Measurements from ENCODE around the gene MSX2.

MSX2 gene

DNA sequence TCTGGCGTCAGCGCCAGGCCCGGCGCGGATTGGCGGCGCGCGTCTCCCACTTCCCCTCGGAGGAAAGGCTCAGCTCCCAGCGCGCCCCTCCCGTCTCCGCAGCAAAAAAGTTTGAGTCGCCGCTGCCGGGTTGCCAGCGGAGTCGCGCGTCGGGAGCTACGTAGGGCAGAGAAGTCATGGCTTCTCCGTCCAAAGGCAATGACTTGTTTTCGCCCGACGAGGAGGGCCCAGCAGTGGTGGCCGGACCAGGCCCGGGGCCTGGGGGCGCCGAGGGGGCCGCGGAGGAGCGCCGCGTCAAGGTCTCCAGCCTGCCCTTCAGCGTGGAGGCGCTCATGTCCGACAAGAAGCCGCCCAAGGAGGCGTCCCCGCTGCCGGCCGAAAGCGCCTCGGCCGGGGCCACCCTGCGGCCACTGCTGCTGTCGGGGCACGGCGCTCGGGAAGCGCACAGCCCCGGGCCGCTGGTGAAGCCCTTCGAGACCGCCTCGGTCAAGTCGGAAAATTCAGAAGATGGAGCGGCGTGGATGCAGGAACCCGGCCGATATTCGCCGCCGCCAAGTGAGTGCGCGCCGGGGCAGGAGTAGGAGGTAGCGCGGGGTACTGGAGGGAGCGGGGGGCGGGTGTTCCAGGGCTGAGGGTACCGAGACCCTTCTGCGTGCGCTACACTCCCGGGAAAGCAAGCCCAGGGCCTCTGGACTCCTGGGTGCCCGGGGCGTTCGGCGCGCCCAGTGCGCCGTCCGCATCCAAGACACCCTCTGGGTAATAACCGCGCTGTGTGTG is at the start of gene MSX2:
TSS of gene MSX2 (plus strand) at position 99 of the 777 bp plus-strand sequence. CDS start at position 177, 78 bp downstream.
- no peak for DNase-seq

GRCh38 chr5:174675110-174675509 is 49.3 kb upstream of the MSX2 start:
- no peak for DNase-seq

GRCh38 chr5:174675916-174676315 is 48.5 kb upstream of the MSX2 start:
- DNase-seq = no peak

DNA sequence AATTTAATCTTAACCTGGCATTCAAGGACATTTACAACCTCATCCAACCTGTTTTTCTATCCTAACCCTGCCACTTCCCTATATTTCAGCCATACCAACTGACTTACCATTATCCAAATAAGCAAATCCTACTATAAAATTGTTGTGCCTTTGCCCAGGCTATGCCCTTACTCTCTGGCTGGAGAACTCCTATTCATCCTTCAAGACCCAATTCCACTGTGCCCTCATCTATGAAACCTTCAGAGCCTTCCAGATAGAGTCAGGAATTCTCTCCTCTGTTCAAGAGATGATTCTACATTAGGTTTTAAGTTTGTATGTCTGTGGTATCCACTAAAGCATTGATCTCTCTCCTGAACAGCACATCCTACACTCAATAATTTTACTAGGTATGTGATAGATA is 46.3 kb upstream of the MSX2 start:
- DNase-seq = no peak

- no peak for DNase-seq
Measured at GRCh38 chr5:174680901-174681565, 43.3 kb upstream of the MSX2 start.

DNA sequence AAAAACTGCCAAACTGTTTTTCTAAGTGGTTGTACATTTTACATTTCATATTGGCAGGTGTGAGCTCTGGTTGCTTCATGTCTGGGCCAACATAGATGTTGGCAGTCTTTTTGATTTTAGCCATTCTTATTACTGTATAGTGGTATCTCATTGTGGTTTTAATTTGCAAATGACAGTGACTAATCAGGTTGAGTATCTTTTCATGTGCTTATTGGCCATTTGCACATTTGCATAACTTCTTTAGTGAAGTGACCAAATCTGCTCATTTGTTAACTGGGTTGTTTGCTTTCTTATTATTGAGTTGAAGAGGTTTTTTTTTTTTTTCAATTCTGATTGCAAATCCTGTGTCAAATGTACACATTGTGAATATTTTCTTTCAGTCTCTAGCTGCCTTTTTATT is 36.9 kb upstream of the MSX2 start:
- no peak for DNase-seq

DNA sequence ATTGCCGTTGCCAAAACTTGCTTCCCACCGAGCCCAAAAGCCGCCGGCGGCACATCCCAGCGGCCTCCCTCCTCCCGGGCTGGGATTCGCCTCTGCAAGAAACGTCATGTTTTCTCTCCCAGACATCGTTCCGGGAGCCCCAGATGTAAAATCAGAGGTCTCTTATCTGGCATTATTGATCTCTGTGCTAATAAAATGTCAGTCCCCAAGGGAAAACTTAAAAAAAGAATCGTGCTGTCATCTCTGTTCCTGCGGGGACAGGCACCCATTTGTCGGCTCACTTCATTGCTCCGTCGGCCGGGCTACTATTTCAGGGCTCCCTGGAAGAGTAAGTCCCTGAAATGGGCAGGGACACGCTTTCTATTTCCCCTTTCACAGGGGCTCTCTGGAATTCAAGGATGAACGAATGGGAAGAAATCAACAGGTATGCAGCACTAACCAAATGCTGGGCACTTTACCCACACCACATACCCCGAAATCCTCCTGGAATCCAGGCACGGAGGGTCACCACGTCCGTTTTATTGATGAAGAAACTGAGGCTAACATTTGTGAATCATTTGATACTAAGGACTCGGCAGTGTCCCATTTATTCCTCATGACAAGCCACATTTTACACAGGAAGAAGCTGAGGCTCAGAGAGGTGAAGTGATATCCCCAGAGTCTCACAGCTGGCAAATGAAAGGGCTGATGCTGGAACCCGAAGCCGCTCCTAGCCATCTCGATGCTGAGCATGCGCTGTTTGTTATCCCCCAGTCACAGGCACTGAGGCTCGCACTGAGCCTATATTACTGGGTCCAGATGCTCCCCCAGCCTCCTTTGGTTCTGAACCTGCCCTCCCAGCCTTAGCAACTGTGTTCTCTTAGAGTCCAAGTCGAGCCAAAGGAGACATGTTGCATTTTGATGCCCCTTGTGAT is 35.7 kb upstream of the MSX2 start:
- DNase-seq = no peak

GRCh38 chr5:174690271-174690670 is 34.1 kb upstream of the MSX2 start:
- DNase-seq = no peak

GRCh38 chr5:174692381-174692780 is 32.0 kb upstream of the MSX2 start:
- DNase-seq = no peak

DNA sequence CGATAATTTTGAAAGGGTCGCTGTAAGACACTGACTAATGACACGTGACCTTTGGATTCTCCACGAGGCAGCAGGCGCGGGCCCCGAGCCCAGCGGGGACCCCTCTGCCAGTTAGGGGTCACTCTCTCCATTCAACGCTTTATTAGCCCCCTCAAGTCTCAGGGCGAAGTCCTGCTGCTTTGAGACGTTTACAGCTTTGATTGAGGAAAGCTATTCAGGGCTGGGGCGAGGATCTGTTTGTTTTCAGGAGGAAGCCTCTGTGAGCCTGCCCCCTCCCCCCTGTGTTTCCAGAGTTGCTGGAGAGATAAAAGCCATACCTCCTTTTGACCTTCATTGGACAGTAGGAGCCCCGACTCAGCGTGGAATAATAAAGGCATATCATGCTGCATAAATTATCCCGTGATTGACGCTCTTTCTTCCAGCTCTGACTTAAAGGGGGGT is 31.4 kb upstream of the MSX2 start:
- DNase-seq = no peak

DNA sequence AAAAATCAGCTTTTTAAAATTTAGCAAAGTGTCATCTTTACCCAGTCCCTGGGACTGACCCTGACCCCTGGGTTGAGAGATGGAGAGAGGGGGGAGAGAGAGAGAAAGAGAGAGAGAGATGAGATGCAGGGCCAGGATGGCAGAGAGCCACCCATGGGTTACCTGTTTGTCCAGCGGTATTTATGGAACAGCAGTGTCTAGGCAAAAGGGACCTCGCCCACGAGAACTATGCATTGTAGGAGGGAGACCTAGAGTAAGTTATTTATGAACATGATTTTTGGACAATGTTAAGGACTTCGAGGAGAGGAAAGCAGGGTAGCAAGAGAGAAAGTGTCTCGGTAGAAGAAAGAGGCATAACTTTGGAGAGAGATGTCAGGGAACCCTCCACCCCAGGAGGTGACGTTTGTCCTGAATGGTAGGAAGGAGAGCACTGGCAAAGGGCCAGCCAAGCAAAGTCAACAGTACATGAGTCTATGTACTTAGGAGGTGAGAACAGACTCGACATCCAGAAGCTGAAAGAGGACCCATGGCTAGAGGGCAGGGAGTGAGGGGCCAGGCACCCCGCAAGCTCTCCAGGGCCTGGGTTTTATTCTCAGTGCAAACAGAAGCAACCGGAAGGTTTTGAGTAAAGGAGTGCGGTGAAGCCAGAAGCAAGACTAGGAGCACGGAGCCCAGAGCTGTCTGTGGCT is 30.5 kb upstream of the MSX2 start:
- no peak for DNase-seq

DNA sequence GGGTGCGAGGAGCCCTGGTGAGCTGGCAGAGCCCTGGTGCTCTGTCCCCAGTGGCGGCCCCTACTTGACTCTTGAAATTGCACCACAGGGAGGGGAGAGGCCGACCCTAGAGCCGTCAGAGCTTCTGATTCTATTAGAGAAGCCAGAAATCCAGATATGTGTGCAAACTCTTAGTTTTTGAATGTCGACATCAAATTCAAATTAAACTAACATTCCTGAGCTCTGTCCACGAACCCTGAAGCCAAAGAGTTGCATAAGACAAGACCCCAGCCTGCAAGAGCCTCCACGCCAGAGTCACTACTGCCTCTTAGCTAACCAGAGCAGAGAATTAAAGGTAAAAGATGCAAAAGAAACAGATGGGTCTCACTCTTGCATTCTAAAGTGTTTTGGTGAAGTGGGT is 29.8 kb upstream of the MSX2 start:
- DNase-seq = no peak

- DNase-seq = no peak
Measured at GRCh38 chr5:174698156-174698555, 26.2 kb upstream of the MSX2 start.

DNA sequence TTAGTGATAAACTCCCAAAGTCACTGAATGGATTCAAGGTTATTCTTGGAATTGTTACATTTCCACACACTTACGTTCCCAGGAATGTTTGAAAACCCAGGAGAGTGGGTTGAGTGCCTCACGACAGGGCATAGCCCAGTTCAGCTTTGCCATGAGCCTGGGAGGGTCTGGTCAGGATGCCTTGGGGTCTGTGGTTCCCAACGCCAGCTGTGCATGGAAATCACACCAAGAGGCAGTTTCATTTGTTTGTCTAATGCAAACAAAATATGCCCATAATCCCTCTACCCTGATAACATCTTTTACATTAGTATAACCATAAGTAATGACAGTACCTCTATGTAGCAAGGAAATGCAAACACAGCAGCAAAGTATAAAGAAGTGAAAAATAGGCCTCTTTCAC is 25.3 kb upstream of the MSX2 start:
- DNase-seq = no peak

DNA sequence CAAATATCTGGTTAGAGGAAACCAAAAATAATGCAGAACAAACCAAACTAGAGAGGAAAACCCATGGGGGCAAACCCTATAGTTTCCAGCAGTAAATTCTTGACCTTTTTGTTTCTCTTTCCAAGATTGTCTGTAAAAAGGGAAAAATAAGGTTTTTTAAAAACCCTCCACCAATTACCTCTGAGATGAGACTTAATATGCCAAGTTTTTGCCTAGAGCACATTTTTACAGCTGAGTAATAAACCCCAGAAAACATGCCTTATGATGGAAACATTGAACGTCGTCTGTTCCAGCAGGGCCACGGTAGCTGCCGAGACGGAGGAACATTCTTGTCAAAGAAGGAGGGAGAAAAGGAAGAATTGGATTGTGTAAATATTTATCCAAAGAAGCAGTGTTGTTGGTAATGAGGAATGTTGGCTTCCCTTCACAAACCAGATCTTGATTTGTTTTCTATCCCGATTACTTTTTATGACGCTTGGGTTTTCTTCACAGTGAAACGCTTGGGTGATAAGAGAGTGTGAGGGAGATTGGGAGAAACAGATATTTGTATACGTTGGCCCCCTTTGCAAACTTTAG is 17.3 kb upstream of the MSX2 start:
- no peak for DNase-seq

- no peak for DNase-seq
Measured at GRCh38 chr5:174707671-174708070, 16.7 kb upstream of the MSX2 start.

DNA sequence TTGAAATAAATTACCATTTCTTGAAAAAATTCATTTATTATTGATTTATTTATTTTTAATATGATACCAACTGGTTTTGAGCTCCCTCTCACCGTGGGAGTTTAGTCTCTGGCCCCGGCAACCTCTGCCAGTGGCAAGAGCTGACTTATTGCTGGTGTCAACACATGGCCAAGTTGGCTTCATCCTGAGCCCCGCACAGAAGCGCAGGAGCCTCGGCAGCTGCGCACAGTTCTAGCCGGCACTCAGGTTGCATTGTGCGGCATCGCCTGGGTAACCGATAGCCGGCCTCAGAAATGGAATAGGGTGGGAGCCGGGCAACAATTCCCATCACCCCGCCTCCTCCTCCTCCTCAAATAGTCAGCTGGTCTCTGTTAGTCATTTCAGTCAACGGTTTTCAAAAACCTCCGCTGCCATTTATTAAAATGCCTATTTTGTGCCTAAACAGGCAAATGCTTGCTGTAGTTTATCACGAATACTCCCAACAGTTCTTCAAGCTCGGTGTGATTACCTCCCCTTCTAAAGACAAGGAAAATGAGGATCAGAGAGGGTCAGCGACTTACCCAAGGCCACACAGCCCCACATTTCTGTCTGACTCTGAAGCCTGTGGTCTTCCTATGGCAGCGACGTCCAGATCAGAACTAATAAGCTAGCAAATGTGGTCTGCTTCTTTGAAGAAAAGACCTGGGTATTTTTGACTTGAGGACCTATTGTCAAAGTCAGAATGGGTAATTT is 15.7 kb upstream of the MSX2 start:
- DNase-seq = no peak

DNA sequence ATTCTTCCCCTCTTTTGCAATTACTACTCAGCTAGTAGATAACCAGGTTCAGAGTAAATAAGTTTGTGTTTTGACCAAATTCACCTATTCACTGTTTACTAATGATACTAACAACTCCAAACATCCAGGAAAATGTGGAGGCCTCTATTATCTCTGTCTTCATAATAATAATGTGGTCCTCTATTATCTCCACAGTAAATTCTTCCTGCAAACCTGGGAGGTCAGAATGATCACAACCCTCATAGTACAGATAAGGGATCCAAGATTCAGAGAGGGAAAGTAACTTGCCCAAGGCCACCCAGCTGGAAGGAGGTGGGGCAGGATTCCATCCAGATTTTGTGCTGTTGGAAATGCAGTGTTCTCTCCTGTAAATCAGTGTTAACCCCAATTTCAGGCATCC is 9.6 kb upstream of the MSX2 start:
- DNase-seq = no peak

GRCh38 chr5:174715804-174716203 is 8.6 kb upstream of the MSX2 start:
- no peak for DNase-seq

GRCh38 chr5:174717826-174718455 is 6.4 kb upstream of the MSX2 start:
- no peak for DNase-seq

DNA sequence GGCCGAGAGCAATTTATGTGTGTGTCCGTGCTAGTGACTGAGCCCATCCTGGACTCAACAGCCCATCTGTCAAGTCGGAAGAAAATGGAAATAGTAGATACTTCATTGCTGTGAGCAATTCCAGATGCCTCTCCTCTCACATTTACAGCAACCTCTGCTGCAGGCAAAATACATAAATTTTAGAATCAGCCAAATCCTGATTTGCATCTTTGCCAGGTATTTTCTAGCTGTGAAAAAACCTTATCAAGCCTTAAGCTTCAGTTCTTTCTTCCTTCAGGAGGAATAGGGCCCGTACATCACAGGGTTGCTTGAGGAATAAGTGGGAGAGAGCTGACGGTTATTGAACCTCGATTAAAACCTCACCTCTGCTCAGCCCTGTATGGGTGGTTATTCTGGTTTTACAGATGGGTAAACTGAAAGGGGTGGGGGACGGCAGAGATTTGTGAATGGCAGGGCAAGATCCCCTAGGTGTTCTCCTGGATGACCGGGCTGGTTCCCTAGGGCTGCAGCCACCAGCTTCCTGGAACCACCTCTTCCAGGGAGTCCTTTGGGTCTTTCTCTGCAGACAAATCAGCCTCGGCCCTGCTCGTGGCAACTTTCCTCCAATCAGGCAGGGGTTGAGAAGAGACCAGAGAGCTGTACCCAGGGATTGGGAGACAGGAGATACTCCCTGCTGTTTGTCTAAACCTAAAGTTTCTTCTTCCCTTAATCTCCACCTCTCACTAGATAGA is 5.3 kb upstream of the MSX2 start:
- DNase-seq = no peak

All from DMS79 (cell line).